K562 treated with DMSO at 1 percent for 24 hours (cell line): ENCODE results near the gene CRTAP. TPM values are rescaled to one million over a fixed set of nuclear protein-coding genes. Genes with fewer than 3 reads are reported as not detected.

Source experiments
- total RNA-seq: library from RNA; unstranded; fragments of 300-600 nt; gene quantifications from 2 replicates; pipeline ENCODE4 v1.2.3, GENCODE V29; 2022; ENCODE audit warnings: low read depth; ENCODE audit not compliant: insufficient read depth

The CRTAP gene
- total RNA-seq: 126 and 148 TPM in 2 replicates

DNA sequence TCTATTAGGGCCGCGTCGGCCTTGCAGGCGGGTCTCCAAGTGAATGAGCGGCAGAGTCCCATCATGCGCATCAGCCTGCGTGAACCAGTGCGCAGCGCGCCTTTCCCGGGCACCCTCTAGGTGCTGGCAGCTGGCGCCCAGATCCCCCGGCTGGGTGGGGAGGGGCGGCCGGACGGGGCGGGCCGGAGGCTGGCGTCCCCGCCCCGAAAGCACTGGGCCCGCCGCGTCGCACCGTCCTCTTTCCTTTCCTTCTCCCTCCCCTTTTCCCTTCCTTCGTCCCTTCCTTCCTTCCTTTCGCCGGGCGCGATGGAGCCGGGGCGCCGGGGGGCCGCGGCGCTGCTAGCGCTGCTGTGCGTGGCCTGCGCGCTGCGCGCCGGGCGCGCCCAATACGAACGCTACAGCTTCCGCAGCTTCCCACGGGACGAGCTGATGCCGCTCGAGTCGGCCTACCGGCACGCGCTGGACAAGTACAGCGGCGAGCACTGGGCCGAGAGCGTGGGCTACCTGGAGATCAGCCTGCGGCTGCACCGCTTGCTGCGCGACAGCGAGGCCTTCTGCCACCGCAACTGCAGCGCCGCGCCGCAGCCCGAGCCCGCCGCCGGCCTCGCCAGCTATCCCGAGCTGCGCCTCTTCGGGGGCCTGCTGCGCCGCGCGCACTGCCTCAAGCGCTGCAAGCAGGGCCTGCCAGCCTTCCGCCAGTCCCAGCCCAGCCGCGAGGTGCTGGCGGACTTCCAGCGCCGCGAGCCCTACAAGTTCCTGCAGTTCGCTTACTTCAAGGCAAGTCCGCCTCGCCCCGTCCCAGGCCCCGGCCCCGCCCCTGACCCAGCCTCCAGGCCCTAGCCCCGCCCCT lies at the start of gene CRTAP:
TSS of gene CRTAP (plus strand) at position 243 of the 850 bp plus-strand sequence. CDS start at position 307, 64 bp downstream.

Other genes with a start within 250 kb of the CRTAP start
- gene CCR4, start 162.4 kb upstream of the CRTAP start, total RNA-seq: not detected in 2 replicates
- 128 and 142 TPM in 2 replicates for gene GLB1, start 16.9 kb upstream of the CRTAP start, total RNA-seq
- gene TMPPE, start 16.9 kb upstream of the CRTAP start, total RNA-seq: 1.8 and 2.1 TPM in 2 replicates
- not detected in 2 replicates for gene SUSD5, start 104.8 kb downstream of the CRTAP start, total RNA-seq
- gene FBXL2, start 163.4 kb downstream of the CRTAP start, total RNA-seq: 1.9 and 3.4 TPM in 2 replicates